ENCODE data around the gene ANKRD66. TPM values are rescaled to one million over a fixed set of nuclear protein-coding genes. Genes with fewer than 3 reads are reported as not detected.

ANKRD66 gene
- total RNA-seq, 6 experiments from 2014 or later = not detected

DNA sequence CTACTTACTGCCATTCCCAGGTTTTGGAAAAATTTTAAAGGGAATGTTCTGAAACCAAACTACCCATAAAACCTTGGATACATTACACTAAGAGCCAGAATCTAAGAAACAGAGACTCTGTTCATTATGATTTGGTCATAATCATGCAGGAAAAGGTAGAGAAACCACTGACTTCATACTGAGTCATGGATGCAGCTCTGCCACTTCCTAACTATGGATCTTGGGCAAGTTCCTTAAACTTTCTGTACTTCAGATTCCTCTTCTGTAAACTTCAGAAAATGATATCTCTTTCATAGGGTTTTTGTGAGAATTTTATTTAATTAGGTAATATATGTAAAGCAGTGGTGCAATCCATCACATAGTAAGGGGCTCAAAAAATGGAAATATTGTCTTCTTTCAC, 31.6 kb upstream of the ANKRD66 start:
- TF ChIP-seq, protein P1, sequence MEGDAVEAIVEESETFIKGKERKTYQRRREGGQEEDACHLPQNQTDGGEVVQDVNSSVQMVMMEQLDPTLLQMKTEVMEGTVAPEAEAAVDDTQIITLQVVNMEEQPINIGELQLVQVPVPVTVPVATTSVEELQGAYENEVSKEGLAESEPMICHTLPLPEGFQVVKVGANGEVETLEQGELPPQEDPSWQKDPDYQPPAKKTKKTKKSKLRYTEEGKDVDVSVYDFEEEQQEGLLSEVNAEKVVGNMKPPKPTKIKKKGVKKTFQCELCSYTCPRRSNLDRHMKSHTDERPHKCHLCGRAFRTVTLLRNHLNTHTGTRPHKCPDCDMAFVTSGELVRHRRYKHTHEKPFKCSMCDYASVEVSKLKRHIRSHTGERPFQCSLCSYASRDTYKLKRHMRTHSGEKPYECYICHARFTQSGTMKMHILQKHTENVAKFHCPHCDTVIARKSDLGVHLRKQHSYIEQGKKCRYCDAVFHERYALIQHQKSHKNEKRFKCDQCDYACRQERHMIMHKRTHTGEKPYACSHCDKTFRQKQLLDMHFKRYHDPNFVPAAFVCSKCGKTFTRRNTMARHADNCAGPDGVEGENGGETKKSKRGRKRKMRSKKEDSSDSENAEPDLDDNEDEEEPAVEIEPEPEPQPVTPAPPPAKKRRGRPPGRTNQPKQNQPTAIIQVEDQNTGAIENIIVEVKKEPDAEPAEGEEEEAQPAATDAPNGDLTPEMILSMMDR (IDR thresholded peaks at IDR 0.05) = no peak
- no peaks in the 10 kb centered on the region; the same call in none of the 2 replicates for H3K27me3 Mint-ChIP-seq (ENCODE audit: insufficient read depth)
- H3K4me1 Mint-ChIP-seq (ENCODE audit: low read depth) = no peaks in the 10 kb centered on the region
- no peak for DNase-seq
- peaks cover 7% of the 10 kb centered on the region; the same call in 1 of the 2 replicates for H3K9me3 Mint-ChIP-seq
- H3K36me3 Mint-ChIP-seq (ENCODE audit: low read depth) = no peaks in the 10 kb centered on the region
- H3K27ac Mint-ChIP-seq = no peak overlapping the region
- no peak overlapping the region for H3K4me3 Mint-ChIP-seq

DNA sequence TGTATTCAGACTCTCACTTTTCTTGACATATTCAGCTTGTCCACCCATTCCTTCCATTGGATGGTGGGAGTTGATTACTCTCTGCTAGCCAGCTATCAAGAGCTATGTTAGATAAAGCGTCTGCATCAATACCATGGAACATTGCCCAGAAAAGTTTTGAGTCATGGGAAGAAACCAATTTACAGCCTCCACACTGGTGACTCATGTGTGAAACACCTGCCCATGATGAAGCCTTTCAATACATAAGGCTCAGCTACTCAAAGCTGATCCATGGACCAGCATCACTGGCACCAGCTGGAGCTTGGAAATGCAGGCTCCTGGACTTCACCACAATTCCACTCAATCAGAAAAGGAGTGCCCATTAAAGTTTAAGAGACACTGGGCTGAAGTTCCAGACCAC, 27.6 kb upstream of the ANKRD66 start:
- no peak for DNase-seq
- H3K36me3 Mint-ChIP-seq (ENCODE audit: low read depth) = no peaks in the 10 kb centered on the region
- no peaks in the 10 kb centered on the region for H3K4me1 Mint-ChIP-seq (ENCODE audit: low read depth)
- no peak overlapping the region for H3K4me3 Mint-ChIP-seq
- peaks cover 2% of the 10 kb centered on the region; the same call in 1 of the 2 replicates for H3K27me3 Mint-ChIP-seq (ENCODE audit: insufficient read depth)
- TF ChIP-seq, protein P1 (IDR thresholded peaks at IDR 0.05) = no peak
- H3K27ac Mint-ChIP-seq = no peak overlapping the region
- peaks cover 9% of the 10 kb centered on the region; the same call in 1 of the 2 replicates for H3K9me3 Mint-ChIP-seq

DNA sequence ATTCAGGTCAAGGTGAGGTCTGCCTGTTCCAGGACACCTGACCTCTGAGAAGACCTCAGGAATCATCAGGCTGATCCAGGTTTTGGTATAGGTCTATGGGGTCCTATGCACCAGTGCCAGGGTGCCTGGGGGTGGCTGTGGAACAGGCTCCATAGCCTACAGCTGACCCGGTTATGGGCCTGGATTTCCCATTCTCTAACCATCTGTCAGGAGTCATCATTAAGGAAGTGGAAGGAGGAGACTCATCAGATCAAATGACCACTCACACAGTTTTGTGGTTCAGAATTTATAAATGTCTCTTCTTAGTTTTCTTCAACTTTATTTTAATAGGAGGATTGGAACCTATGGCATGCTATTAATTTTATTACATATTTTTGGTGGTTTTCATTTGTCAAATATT, 26.3 kb upstream of the ANKRD66 start:
- Mint-ChIP-seq H3K9me3 (peaks cover 18% of the 10 kb centered on the region; the same call in 1 of the 2 replicates), H3K36me3 (ENCODE audit: low read depth) (no peaks in the 10 kb centered on the region), H3K27me3 (ENCODE audit: insufficient read depth) (peaks cover 2% of the 10 kb centered on the region; the same call in 1 of the 2 replicates), H3K4me3 (no peak overlapping the region), H3K4me1 (ENCODE audit: low read depth) (no peaks in the 10 kb centered on the region), H3K27ac (no peak overlapping the region)
- no peak for DNase-seq
- TF ChIP-seq, protein P1 (IDR thresholded peaks at IDR 0.05) = no peak

DNA sequence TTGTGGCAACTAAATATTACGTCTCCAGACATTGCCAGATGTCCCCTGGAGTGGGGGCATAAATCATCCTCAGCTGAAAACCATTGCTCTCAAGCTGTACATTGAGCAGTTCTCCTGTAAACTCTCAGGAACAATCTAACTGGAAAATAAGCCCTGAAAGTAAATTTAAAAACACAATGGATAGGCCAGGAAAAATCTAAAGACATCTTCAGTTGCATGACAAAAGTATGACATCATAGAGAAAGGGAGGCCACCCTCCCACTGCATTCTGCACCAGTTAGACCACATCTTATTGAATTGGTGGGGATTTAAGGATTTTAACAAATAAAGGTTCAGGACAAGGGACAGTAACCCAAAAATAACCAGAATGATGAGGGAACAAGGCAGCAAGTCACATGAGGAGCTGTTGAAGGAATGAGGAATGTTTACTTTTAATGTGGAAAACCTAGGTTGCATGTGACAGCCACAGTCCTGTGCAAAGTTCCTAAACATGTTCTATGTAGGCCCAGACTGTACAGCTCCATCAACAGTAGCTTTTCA, 16.9 kb upstream of the ANKRD66 start:
- TF ChIP-seq, protein P1 (IDR thresholded peaks at IDR 0.05) = no peak
- H3K27me3 Mint-ChIP-seq (ENCODE audit: insufficient read depth) = peaks cover 6% of the 10 kb centered on the region; the same call in 1 of the 2 replicates
- H3K4me3 Mint-ChIP-seq = no peak overlapping the region
- H3K9me3 Mint-ChIP-seq = peaks cover 1% of the 10 kb centered on the region
- H3K27ac Mint-ChIP-seq = no peak overlapping the region
- no peak for DNase-seq
- H3K4me1 Mint-ChIP-seq (ENCODE audit: low read depth) = no peaks in the 10 kb centered on the region
- H3K36me3 Mint-ChIP-seq (ENCODE audit: low read depth) = no peaks in the 10 kb centered on the region

DNA sequence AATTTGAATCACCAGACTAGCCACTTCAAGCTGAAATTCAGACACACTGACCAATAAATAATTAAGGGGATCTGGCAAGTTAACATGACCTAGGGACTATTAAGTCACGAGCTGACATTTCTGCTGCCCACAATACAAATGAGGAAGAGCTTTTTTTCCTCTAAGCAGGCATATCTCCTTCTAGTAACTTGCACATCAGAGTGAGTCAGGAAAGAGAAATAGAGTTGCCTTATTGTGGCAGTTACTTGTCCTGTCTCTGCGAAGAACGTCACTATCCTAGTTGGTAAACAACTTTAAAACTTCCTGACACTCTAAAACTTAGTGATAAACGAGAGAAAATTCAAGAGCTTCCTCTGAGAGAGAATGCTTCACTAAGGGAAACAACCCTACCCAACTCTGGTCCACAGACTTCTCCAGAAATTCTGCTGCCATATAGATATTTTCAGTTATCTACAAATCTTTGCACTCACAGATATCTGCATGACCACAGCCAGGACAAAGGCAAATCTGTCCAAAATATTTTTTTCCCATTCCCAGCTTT, 15.7 kb upstream of the ANKRD66 start:
- H3K9me3 Mint-ChIP-seq = no peaks in the 10 kb centered on the region; the same call in 1 of the 2 replicates
- TF ChIP-seq, protein P1 (IDR thresholded peaks at IDR 0.05) = no peak

More for the DNA sequence above, 15.7 kb upstream of the ANKRD66 start:
- Mint-ChIP-seq H3K27me3 (ENCODE audit: insufficient read depth) (peaks cover 6% of the 10 kb centered on the region; the same call in 1 of the 2 replicates), H3K4me1 (ENCODE audit: low read depth) (no peaks in the 10 kb centered on the region), H3K4me3 (no peak overlapping the region), H3K27ac (no peak overlapping the region), H3K36me3 (ENCODE audit: low read depth) (no peaks in the 10 kb centered on the region)
- no peak for DNase-seq
